GM18507 (cell line): ENCODE results near the gene SLC22A14.

ENCODE experiments used
- DNase-seq: peaks from one replicate; pipeline ENCODE4 v3.0.0; 2011; ENCODE audit warnings: low read depth; ENCODE audit not compliant: insufficient read length; ENCODE audit errors: extremely low spot score
- FAIRE-seq: peaks from 2 replicates; lab custom pipeline; 2011; peaks lifted over from hg19 to GRCh38; lab: Jason Lieb, UNC

Gene SLC22A14

DNA sequence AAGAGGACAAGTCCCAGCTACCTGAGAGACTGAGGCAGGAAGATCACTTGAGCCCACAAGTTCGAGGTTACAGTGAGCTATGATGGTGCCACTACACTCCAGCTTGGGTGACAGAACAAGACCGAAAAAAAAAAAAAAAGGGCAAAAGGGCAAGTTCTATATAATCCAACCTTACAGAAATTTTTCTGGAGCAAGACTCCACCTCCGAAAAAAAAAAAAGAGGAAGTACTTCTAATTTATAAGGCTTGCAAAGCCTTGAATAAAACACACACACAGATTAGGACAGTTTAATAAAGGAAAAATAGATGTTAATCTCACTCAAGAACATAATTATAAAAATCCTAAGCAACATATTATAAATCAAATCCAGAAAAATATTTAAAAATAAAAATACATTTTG lies 50.1 kb downstream of the SLC22A14 start:
- FAIRE-seq (no peak), DNase-seq (no peak)

DNA sequence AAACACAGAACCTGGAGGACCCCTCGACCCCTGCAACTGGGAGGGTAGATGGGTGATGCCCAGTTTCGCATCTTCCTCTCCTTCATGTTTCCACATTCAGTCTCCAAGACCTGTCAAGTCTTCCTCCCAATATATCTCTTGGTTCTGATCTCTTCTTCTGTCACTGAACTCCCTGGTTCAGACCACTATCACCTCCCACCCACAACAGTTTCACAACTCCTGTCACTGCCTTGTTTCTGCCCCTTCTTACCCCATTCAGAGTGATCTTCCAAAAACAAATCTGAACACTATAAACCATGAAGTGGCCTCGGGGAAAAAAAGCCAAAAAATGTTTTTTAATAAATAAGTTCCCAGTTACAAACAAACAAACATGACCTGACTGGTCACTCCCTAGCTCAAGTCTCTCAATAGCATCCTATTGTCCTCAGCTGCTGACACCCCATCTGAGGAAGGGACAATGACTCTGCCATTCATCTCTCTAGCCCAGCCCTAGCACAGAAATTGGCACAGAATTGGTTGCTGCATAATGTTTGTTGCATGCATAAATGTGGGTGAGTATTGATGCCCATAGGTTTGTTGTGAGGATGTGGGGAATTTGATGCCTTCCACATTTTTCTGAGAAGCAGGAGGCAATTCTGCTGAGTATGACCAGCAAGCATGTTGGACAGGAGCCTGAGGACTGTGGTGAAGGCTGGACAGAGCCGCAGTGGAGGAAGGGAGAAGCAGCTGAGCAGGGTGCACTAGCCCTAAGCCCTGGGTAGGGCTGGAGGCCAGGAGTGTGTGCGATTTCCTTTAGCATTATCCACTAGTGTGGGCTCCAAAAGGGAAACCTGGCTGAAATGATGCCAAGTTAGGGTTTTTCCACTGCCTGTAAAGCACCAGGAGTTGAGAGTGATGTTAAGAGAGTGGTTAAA lies 52.3 kb downstream of the SLC22A14 start:
- FAIRE-seq (no peak), DNase-seq (no peak)

DNA sequence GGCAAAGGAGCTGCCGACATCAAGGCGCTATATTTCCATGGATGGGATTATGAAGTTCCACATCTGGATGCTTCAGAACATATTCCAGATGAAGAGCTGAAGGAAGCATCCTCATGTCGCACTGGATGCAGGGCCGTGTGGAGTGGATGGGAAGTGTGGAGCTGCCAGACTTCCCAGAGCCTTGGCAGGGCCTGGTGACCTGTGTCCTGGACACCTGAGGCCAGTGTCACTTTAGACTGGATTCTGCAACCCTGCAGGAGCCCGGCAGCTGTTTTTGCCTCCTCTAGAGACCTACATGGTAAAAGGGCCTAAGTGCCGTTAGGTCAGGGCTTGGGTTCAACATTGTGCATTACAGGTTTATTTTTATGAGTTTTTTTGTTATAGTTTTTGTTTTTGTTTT lies 53.2 kb downstream of the SLC22A14 start:
- FAIRE-seq = no peak
- DNase-seq = no peak

DNA sequence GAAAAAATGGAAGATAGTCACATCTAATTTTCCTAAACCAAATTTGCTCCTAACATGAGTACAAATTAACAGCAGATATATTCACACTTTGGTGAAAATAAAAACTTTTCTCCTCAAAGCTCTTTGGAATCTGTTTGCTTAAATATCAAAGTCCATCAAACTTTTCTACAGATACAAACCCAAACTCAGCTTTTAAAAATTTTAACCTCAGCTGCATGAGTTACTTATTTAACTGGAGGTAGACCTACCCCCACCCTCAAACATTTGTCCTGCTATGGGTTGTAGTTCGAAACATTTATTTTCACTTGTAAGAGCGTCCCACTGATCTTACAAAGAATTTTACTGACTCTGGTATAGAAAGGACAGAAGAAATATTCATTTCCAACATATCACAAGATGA lies 55.6 kb downstream of the SLC22A14 start:
- FAIRE-seq (no peak), DNase-seq (no peak)

DNA sequence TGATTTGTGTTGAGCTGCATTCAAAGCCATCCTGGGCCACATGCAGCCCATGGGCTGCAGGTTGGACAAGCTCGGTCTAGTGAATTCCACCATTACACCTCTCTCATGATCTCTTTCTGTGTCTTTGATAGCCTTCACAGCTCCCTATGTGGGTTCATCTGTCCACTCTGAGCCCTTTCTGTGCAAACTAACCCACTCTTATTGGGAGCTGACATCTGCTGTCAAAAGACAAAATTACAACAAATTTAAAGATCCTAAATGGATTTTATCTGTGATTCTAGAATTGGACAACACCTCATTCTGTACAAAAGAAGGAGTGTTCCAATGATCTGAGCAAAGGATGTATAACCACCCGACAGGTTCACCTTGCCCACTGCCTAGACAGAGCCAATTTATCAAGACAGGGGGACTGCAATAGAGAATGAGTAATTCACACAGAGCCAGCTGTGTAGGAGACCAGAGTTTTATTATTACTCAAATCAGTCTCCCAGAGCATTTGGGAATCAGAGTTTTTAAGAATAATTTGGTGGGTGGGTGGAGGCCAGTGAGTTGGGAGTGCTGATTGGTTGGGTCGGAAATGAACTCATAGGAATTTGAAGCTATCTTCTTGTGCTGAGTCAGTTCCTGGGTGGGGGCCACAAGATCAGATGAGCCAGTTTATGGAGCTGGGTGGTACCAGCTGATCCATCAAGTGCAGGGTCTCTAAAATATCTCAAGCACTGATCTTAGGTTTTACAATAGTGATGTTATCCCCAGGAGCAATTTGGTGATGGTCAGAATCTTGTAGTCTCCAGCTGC lies 61.9 kb downstream of the SLC22A14 start:
- FAIRE-seq (no peak), DNase-seq (no peak)

DNA sequence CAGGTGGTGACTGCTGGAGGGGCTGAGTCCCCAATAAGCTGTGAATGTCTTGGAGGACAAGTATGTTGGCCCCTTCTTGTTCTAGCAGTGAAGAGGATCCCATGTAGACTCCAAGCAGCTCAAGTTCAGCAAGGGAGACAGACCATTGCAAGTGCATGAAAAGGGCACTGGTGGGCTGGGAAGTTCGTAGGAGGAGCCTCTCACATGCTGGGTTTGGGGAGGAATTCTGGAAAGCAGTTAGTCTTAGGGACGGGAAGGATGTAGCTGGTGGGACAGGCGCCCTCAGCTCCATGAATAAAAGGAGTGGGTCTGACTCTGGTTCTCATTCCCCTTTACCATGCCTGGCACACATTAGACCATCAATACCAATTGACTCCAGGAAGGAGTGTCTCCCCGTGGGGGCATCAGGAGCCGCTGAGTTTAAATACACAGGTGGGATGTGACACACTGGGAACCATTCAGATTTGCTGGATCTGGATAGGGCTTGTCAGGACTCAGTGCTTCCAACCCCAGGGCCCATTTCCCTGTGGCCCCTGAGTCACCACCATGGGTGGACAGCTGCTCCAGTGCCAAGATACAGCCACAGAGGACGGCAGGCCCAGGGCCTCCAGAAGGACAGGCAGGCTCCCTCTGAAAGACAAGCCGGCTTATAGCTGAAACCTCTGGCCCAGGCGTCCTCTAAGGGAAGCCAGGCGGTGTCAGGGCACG lies 63.9 kb downstream of the SLC22A14 start:
- DNase-seq (no peak), FAIRE-seq (no peak)

DNA sequence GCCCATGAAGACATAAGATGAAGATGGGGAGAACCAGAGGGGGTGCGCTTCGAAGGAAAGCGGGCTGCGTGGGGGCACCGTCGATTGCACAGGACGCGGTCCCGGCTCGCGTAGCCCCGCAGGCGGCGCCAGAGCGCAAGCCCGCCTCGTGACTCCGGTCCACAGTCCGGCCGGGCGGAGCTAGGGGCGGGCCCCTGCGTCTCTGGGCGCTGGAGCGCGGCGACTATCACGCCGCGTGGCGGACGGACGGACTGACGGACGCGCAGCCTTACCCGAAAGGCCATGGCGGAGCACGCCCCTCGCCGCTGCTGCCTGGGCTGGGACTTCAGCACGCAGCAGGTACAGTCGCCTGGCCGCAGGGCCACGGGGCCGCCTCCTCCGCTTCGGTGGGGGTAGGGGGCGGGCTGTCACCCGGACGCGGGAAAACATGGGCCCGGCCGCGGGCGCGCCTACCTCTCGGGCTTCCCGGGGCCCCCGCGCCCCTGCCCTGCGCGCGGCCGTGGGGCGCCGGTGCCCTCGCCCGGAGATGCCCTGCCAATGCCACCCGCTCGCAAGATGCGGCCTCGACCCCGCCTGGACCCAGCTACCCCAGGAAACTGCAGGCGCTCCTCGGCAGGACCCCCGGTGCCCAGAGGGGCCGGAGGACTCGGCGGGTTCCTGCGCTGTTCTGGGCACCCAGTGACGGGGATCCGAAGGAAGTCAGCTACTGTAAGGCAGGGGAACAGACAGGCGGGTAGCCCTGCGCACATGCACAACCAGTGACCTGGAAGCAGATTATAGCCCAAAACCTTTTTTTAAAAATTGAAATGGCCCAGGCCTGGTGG lies 64.7 kb downstream of the SLC22A14 start, which contains the start of gene XYLB:
TSS of gene XYLB (plus strand) at position 199 of the 824 bp plus-strand sequence. CDS start at position 283, 84 bp downstream.
- FAIRE-seq (peak; percentile 87), DNase-seq (peak; percentile 84)

DNA sequence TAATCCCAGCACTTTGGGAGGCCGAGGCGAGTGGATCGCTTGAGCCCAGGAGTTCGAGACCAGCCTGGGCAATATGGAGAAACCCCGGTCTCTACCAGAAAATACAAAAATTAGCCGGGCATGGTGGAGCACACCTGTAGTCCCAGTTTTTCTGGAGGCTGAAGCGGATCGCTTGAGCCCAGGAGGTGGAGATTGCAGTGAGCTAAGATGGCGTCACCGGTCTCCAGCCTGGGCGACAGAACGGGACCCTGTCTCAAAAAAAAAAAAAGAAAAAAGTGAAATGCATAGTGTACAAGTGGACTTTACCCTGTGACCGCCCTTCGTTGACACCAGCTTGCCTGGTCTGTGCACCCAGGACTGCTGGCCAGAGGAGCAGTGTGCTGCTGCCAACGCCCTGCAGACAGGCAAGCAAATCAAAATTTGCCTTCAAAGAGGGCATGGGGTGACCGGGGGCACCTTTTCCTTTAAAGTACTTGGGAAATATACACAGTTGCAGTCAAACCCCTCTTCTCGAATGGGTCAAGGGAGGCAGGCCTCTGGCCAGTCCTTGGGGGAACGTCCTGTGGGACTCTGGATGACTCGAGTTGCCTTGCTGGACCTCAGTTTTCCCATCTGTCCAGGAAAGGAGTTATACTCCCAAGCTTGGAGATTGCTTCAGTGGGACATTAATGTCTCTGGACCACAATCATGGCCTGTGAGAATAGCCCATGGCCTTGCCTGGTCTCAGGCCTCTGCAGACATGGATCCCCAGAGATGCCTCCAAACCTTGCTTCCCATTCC lies 65.5 kb downstream of the SLC22A14 start:
- DNase-seq (no peak), FAIRE-seq (no peak)

DNA sequence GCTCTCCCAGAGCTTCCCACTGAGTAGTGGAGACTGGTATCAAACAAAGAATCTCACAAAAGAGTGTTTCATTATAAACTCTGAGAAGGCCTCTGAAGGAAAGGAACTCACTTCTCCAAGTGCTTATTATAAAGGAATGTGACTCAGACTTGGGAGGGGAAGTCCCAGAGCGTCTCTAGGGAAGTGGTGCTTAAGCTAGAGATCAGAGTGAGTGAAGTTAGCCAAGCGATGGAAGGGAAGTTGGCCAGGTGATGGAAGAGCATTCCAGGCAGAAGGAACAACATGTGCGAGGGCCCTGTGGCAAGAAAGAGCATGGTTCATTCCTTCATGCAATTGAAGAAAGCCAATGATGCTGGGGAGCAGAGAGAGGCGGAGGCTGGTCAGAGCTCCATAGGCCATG lies 66.8 kb downstream of the SLC22A14 start:
- FAIRE-seq = no peak
- no peak for DNase-seq

DNA sequence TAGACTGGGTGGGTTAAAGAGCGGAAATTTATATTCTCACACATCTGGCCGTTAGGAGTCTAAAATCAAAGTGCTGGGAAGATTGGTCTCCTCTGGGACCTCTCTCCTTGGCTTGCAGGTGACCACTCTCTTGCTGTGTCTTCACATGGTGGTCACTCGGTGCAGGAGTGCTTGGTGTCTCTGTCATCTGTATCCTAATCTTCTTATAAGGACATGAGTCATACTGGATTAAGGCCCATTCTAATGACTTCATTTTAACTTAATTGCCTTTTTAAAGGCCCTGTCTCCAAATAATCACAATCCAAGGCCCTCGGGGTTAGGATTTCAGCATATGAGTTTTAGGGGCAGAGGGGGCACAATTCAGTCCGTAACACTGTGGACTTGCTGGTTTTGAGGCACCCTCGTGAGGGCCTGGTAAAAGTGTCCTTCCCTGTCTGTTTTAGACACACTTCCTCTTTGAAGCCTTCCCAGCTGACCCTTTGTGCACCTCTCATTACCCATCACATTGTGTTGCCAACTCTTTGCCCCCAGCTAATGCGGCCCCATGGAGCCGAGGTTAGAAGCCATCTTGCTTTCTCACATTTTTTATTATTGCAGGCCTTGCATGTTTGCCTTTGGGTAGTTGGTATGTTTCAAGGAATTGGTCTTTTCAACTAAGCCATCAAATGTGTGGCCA lies 67.7 kb downstream of the SLC22A14 start:
- DNase-seq (no peak), FAIRE-seq (no peak)

DNA sequence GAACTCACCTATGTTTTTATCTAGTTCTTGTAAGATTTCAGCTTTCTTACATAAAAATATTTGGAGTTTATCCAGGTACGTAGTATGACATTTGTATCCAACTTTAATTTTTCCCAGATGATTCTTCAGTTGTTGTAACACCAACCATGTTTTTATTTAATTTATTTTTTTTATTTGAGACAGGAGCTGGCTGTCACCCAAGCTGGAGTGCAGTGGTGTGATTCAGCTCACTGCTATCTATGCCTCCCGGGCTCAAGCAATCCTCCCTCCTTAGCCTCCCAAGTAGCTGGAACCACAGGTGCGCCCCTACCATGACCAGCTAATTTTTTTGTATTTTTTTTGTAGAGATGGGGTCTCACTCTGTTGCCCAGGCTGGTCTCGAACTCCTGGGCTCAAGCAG lies 71.1 kb downstream of the SLC22A14 start:
- FAIRE-seq (no peak), DNase-seq (no peak)

DNA sequence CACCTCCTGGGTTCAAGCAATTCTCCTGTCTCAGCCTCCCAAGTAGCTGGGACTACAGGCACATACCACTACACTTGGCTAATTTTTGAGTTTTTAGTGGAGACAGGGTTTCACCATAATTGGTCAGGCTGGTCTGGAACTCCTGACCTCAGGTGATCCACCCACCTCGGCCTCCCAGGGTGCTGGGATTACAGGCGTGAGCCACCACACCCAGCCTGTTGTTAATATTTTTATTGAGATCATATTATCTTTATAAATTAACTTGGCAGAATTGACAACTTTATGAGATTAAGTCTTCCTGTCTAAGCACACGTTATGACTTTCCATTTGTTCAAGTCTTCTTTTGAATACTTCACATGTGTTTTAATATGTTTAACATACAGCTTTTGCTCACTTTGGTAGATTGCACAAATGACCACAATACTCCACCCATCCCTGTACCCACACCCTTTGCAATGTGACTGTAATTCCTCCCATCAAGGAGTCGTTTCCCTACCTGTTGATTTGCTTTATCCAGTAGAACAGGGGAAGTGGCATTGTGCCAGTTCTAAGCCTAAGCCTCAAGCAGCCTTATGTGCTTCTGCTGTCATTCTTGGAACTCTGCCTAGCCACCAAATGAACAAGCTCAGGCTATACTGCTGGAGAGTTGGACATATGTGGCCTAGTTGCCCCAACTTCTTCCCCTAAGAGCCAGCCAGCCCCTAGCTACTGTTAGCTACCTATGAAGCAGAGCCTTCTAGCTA lies 72.7 kb downstream of the SLC22A14 start:
- no peak for DNase-seq
- FAIRE-seq = no peak

DNA sequence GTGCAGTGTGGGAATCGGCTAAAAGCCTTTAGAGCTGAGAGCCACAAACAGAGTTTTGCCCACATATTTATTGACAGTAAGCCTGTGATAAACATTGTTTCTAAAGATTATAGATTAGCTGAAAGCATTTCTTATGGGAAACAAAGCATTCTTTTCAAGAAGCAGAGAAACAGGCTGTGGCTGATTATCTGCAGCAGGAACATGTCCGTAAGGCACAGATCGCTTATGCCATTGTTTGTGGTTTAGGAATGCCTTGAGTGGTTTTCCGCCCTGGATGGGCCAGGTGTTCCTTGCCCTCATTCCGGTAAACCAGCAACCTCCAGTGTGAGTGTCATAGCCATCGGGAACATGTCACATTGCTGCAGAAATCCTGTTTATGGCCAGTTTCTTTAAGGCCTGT lies 76.9 kb downstream of the SLC22A14 start:
- no peak for FAIRE-seq
- DNase-seq = no peak

DNA sequence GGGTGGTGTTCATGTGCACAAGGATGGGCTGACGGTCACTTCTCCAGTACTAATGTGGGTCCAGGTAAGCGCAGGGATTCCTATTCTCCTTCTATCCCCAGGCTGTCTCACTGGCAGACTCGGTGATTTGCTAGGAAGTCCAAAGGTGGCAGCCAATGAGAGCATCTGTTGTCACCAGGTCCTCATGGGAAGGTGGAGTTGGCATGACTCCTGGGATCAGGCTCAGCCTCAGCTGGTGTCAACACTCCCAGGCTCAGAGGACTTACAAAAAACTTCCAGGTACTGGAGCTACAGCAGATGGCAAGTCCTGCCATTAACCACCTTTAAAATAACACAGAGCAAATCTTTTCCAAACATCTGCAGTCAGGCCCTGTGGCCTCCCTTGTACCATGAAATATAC lies 78.3 kb downstream of the SLC22A14 start:
- FAIRE-seq (no peak), DNase-seq (no peak)

DNA sequence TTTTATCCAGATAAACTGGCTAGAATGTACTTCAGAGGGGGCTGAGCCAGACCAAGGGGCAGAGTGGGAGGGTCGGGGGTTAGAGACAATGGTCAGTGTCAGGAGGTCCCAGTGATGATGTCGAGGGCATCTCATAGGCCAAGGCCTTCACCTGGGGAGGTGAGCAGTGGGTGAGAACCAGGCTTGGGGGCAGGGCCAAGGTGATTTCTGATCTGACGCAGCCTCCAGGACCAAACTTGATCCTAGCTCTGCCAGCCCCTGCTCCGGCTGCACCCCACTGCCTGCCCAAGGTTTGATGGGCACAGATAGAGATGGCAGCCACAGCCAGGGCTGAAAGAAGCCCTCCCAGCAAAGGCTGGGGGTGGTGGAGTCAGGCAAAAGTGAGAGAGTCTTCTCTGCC lies 79.4 kb downstream of the SLC22A14 start:
- DNase-seq (no peak), FAIRE-seq (no peak)

DNA sequence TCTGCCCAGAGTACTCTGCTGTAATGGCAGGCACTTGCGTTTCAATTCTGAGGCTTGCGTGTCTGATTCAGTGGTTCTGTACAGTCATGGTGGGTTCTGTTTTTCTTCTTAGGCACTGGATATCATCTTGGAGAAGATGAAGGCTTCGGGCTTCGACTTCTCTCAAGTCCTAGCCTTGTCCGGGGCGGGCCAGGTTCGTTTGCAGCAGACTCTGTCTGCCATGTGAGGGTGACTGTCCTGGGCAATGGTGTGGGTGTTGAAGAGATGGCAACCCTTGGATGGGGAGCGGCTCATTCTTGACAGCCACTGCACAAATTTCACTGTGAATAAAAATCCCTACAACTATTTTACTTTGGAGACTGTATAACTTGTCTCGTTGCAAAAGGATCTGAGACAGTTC lies 80.7 kb downstream of the SLC22A14 start:
- no peak for DNase-seq
- no peak for FAIRE-seq

DNA sequence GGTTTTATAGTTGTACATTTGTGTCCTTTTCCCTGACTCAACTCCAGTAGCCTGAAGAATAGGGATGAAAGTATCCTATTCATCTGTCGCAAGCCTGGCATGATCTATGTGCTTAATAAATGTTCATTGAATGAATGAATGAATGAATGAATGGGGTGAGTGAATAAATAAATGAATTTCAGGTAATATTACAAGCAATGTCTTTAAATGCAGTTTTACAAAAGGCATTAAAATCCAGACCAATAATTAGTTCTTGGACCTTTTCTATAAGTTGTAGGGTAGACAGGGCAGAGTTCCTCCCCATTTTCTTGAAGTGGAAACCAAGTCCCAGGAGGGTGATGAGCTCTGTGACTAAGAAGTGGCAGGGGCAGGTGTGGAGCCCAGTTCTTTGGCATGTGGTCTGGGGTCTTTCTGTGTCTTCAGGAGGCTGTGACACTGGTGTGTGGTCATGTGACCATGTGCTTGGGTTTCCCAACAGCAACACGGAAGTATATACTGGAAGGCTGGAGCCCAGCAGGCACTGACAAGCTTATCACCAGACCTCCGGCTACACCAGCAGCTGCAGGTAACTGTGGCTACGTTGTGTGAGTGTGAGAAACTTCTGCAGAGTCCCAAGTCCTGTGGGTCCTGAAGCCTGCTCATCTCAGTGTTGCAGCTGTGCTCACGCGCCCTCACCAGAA lies 82.8 kb downstream of the SLC22A14 start:
- FAIRE-seq (no peak), DNase-seq (no peak)
